BE2C (cell line): ENCODE results near the gene EDARADD.

ENCODE experiments used
- DNase-seq: peaks from one replicate; pipeline ENCODE4 v3.0.0-alpha.2; 2020
- H3K27me3 ChIP-seq: fragments of 250-450 bp; sonication (Bioruptor Pico); 2 replicates; pipeline ENCODE4 v1.5.1; 2020; ENCODE audit warnings: mild to moderate bottlenecking
- H3K36me3 ChIP-seq: fragments of 250-450 bp; sonication (Bioruptor Pico); 2 replicates; pipeline ENCODE4 v1.5.1; 2020; ENCODE audit warnings: mild to moderate bottlenecking
- H3K4me1 ChIP-seq: fragments of 250-450 bp; sonication (Bioruptor Pico); 2 replicates; pipeline ENCODE4 v1.5.1; 2020
- H3K4me3 ChIP-seq: 2 replicates; pipeline ENCODE4 v1.5.1; 2011; ENCODE audit warnings: low read depth, low read length
- H3K9me3 ChIP-seq: fragments of 250-450 bp; sonication (Bioruptor Pico); 2 replicates; pipeline ENCODE4 v1.5.1; 2020
- CTCF ChIP-seq: IDR thresholded peaks from 2 replicates; pipeline ENCODE4 v1.5.1; 2012; ENCODE audit warnings: mild to moderate bottlenecking, low read depth, low read length

EDARADD gene

GRCh38 chr1:236403905-236404696 lies 10.0 kb downstream of the EDARADD start:
- no peaks in the 10 kb centered on the region for H3K4me1 ChIP-seq
- no peak overlapping the region for H3K4me3 ChIP-seq
- H3K9me3 ChIP-seq: no peaks in the 10 kb centered on the region
- no peaks in the 10 kb centered on the region for H3K36me3 ChIP-seq
- peaks cover 10% of the 10 kb centered on the region for H3K27me3 ChIP-seq
- no peak for DNase-seq
- TF ChIP-seq CTCF: no peak

- Histone ChIP-seq H3K4me3 (no peak overlapping the region), H3K27me3 (no peaks in the 10 kb centered on the region; the same call in 1 of the 2 replicates), H3K36me3 (no peaks in the 10 kb centered on the region), H3K9me3 (no peaks in the 10 kb centered on the region), H3K4me1 (no peaks in the 10 kb centered on the region)
- TF ChIP-seq CTCF: no peak
- DNase-seq: no peak
These were observed 13.0 kb downstream of the EDARADD start for GRCh38 chr1:236407059-236407458.

- no peak for TF ChIP-seq CTCF
- no peak for DNase-seq
- Histone ChIP-seq H3K9me3 (no peaks in the 10 kb centered on the region), H3K4me1 (no peaks in the 10 kb centered on the region), H3K27me3 (peaks cover 22% of the 10 kb centered on the region), H3K4me3 (no peak overlapping the region), H3K36me3 (no peaks in the 10 kb centered on the region)
These were observed 19.6 kb downstream of the EDARADD start for GRCh38 chr1:236413688-236414087.

- DNase-seq: no peak
- no peaks in the 10 kb centered on the region for H3K4me1 ChIP-seq
- no peaks in the 10 kb centered on the region for H3K9me3 ChIP-seq
- peaks cover 22% of the 10 kb centered on the region for H3K27me3 ChIP-seq
- no peak overlapping the region for H3K4me3 ChIP-seq
- TF ChIP-seq CTCF: no peak
- no peaks in the 10 kb centered on the region for H3K36me3 ChIP-seq
These were observed 22.1 kb downstream of the EDARADD start for GRCh38 chr1:236416165-236416564.

- H3K27me3 ChIP-seq: peaks cover 20% of the 10 kb centered on the region
- H3K9me3 ChIP-seq: no peaks in the 10 kb centered on the region
- no peaks in the 10 kb centered on the region for H3K4me1 ChIP-seq
- H3K36me3 ChIP-seq: no peaks in the 10 kb centered on the region
- no peak for TF ChIP-seq CTCF
- H3K4me3 ChIP-seq: no peak overlapping the region
- DNase-seq: no peak
These were observed 23.2 kb downstream of the EDARADD start for GRCh38 chr1:236417336-236417735.

- Histone ChIP-seq H3K4me1 (no peaks in the 10 kb centered on the region), H3K9me3 (no peaks in the 10 kb centered on the region), H3K36me3 (no peaks in the 10 kb centered on the region), H3K4me3 (no peak overlapping the region), H3K27me3 (peaks cover 5% of the 10 kb centered on the region; the same call in 1 of the 2 replicates)
- no peak for DNase-seq
- TF ChIP-seq CTCF: no peak
These were observed 25.4 kb downstream of the EDARADD start for GRCh38 chr1:236419502-236419901.
